GM12873 (cell line): Measurements from ENCODE around the gene PCYT2.

Experiments
- CTCF ChIP-seq: IDR thresholded peaks from 2 replicates; pipeline ENCODE4 v1.5.1; 2012; ENCODE audit warnings: low read depth, mild to moderate bottlenecking, moderate library complexity, low read length, control low read depth; ENCODE audit not compliant: insufficient read depth; ENCODE audit errors: missing control alignments

PCYT2 gene

DNA sequence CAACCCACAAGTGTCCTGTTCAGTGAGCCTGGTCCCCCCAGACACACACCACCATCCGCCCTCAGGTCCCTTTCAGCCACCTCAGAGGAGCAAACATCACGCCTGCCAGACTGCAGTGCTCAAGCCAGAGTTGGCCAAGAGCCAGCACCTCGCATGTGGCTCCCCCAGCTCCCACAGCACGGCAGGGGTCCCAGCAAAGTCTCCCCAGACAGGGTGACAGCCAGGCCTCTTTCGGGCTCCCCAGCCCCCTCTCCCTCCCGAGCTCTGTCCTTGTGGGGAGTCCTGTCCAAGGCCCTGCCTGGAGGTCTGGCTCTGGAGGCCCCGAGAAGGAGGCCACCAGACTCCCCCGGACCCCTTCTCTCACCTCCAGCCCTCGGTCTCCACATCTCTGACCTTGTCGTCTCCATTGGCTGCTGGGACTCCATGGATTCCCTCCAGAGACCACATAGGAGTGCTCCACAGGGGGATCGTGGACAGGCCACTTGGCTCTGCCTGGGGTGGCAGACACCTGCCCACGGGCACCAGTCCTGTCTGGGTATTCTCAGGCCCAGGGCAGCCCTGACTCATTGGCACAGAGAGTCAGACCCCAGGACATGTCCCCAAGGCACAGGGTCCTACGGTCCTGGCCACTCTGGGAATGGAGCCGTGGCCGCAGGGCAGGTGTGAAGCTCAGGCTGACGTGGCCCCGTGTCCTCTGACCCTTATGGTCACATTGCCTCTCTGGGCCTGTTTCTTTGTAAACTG lies 37.6 kb upstream of the PCYT2 start:
- no peak for TF ChIP-seq CTCF

DNA sequence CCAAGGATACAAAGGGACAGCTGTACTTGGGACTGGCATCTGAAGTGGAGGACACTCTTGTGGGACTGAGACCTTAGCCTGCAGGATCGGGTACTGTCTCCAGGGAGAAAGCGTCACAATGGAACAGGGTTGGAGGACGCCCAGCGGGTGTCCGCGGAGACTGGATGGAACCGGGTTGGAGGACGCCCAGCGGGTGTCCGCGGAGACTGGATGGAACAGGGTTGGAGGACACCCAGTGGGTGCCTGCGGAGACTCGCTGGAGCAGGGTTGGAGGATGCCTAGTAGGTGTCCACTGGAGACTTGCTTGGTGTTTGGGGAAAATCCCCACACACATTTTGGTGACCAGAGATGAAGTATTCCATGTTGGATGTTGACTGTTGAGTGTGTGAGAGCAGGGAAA lies 36.0 kb upstream of the PCYT2 start, which contains the start of gene MYADML2:
TSS of gene MYADML2 (minus strand) at position 45 of the 400 bp plus-strand sequence. CDS start 5,492 bp downstream, outside the sequence.
- no peak for TF ChIP-seq CTCF

DNA sequence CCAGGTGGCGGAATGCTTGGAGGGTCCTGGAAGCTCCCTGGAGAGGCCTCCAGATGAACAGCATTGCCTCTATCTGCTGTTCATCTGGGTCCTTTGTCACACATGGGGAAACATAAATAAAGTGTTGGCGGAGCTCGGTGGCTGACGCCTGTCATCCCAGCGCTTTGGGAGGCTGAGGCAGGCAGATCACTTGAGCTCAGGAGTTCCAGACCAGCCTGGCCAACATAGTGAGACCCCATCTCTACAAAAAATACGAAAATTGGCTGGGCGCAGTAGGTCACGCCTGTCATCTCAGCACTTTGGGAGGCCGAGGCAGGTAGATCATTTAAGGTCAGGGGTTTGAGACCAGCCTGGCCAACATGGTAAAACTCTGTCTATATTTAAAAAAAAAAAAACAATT lies 33.7 kb upstream of the PCYT2 start:
- no peak for TF ChIP-seq CTCF

DNA sequence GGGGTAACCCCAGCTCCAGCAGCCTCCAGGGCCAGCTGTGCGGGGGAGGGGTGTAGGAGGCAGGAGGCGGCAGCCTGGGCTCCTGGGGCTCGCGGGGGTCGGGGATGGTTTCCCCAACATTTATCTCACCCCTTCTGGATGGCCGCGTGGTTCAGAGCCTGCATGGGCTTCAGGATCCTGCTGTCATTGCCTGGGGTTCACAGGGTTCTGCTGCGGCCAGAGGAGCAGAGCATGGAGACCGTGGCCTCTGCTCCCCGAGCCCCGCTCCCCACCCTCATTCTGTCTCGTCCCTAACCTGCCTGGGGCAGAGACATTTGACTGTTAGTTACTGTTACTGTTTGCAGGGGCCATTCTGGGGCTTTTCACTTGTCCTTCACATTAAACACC lies 31.0 kb upstream of the PCYT2 start:
- TF ChIP-seq CTCF, result no peak

- no peak for TF ChIP-seq CTCF
These were observed 30.4 kb upstream of the PCYT2 start for GRCh38 chr17:81941484-81942166.

GRCh38 chr17:81940538-81941483 lies 29.6 kb upstream of the PCYT2 start:
- TF ChIP-seq CTCF, result no peak
